GM21576 (cell line): ENCODE data around the gene SPINT4.
"Not testable (repeated sequence)": the region's sequence is repeated elsewhere in the genome, so short reads cannot be mapped to it uniquely, and the experiment has no call there.

Experiments used
- ATAC-seq: cut with Tn5 transposase; IDR thresholded peaks from one replicate; pipeline ENCODE4 v1.9.1; 2021; ENCODE audit warnings: mild to moderate bottlenecking, moderate library complexity; ENCODE audit not compliant: unreplicated experiment

SPINT4 gene

GRCh38 chr20:45764618-45765282, 42.6 kb downstream of the SPINT4 start:
- ATAC-seq = not testable (repeated sequence)

- ATAC-seq = no peak
Observed at GRCh38 chr20:45765307-45765875, 43.2 kb downstream of the SPINT4 start.

GRCh38 chr20:45765980-45766379, 43.8 kb downstream of the SPINT4 start:
- ATAC-seq = no peak

GRCh38 chr20:45768479-45768878, 46.3 kb downstream of the SPINT4 start:
- ATAC-seq = no peak

GRCh38 chr20:45771182-45771759, 49.1 kb downstream of the SPINT4 start:
- no peak for ATAC-seq

- no peak for ATAC-seq
Observed at GRCh38 chr20:45772693-45773092, 50.5 kb downstream of the SPINT4 start.

- no peak for ATAC-seq
Observed at GRCh38 chr20:45774945-45775344, 52.8 kb downstream of the SPINT4 start.

- no peak for ATAC-seq
Observed at GRCh38 chr20:45775411-45775810, 53.3 kb downstream of the SPINT4 start.
